MM.1S (cell line): Measurements from ENCODE around the gene GAS2L2.
A peak's percentile ranks its signal among the peaks of the same experiment; 100 is the strongest.

Experiments used
- DNase-seq: peaks from one replicate; pipeline ENCODE4 v3.0.0-alpha.2; 2015
- H2AFZ ChIP-seq: fragments of 300-600 bp; sonication (generic); 2 replicates; pipeline ENCODE4 v1.6.0; 2016; ENCODE audit warnings: antibody characterized with exemption, low read length
- H3F3A ChIP-seq: fragments of 300-600 bp; sonication (generic); 2 replicates; pipeline ENCODE4 v1.6.1; 2016; ENCODE audit warnings: mild to moderate bottlenecking, antibody characterized with exemption, low read length, moderate library complexity, mixed read lengths; ENCODE audit not compliant: insufficient read depth
- H3K27ac ChIP-seq: fragments of 300-600 bp; sonication (generic); 2 replicates; pipeline ENCODE4 v1.5.1; 2016; ENCODE audit warnings: mild to moderate bottlenecking, low read length
- H3K27me3 ChIP-seq: fragments of 300-600 bp; sonication (generic); replicated peaks from 2 replicates; pipeline ENCODE4 v1.6.0; 2016; ENCODE audit warnings: low read length; ENCODE audit not compliant: insufficient read depth
- H3K36me3 ChIP-seq: fragments of 300-600 bp; sonication (generic); replicated peaks from 2 replicates; pipeline ENCODE4 v1.6.1; 2016; ENCODE audit warnings: mild to moderate bottlenecking, low read length, mixed read lengths; ENCODE audit not compliant: insufficient read depth
- H3K4me1 ChIP-seq: fragments of 300-600 bp; sonication (generic); 2 replicates; pipeline ENCODE4 v1.6.1; 2016; ENCODE audit warnings: low read length, mixed read lengths
- H3K4me2 ChIP-seq: fragments of 300-600 bp; sonication (generic); 2 replicates; pipeline ENCODE4 v1.6.0; 2016; ENCODE audit warnings: low read depth, low read length
- H3K4me3 ChIP-seq: fragments of 300-600 bp; sonication (generic); 2 replicates; pipeline ENCODE4 v1.5.1; 2016; ENCODE audit warnings: low read length, mixed read lengths
- H3K79me2 ChIP-seq: fragments of 300-600 bp; sonication (generic); 2 replicates; pipeline ENCODE4 v1.6.1; 2016; ENCODE audit warnings: mixed run types, low read length, mixed read lengths
- H3K9ac ChIP-seq: fragments of 300-600 bp; sonication (generic); 2 replicates; pipeline ENCODE4 v1.6.1; 2016; ENCODE audit warnings: low read length, mixed read lengths
- H3K9me2 ChIP-seq: fragments of 300-600 bp; sonication (generic); replicated peaks from 2 replicates; pipeline ENCODE4 v1.6.1; 2016; ENCODE audit warnings: mild to moderate bottlenecking, low read length, mixed read lengths; ENCODE audit not compliant: insufficient read depth
- H3K9me3 ChIP-seq: fragments of 300-600 bp; sonication (generic); replicated peaks from 2 replicates; pipeline ENCODE4 v1.6.1; 2016; ENCODE audit warnings: mild to moderate bottlenecking, low read length, mixed read lengths; ENCODE audit not compliant: insufficient read depth
- H4K20me1 ChIP-seq: fragments of 300-600 bp; sonication (generic); 2 replicates; pipeline ENCODE4 v1.6.1; 2016; ENCODE audit warnings: mild to moderate bottlenecking, low read length, moderate library complexity, mixed read lengths; ENCODE audit not compliant: insufficient read depth
- EZH2 ChIP-seq: fragments of 300-600 bp; sonication (generic); optimal IDR thresholded peaks from 2 replicates; pipeline ENCODE3; 2017; ENCODE audit warnings: low read depth, mild to moderate bottlenecking, antibody characterized with exemption, low read length, mixed read lengths
- EZH2phosphoT487 ChIP-seq: fragments of 300-600 bp; sonication (generic); IDR thresholded peaks from 2 replicates; pipeline ENCODE4 v1.6.1; 2018; ENCODE audit warnings: antibody characterized with exemption, low read length
- TF ChIP-seq, protein P1 (sequence below): fragments of 300-600 bp; sonication (generic); IDR thresholded peaks from 2 replicates; pipeline ENCODE4 v1.5.1; 2016; ENCODE audit warnings: antibody characterized with exemption, low read length, mixed read lengths

The GAS2L2 gene

DNA sequence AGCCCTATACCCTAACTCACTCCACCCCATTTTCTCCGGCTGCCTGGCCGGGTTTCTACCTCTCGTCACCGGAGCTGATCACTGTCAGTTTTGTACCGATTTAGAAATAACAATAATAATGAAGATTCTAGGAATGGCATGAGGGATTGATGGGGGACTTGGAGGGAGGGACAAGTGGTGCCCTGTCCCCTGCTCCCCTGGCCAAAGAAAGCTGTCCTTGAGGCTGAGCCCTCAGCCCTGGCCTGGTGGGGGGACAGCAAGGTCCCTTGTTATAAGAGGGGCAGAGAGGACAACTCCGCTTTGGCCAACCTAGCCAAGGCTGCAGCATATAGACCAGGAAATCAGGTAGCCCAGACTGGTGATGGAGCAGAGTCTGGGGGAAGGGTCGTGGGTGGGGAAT, 10.5 kb downstream of the GAS2L2 start:
- no peaks in the 10 kb centered on the region for H3K9me3 ChIP-seq
- no peak overlapping the region for H3K4me3 ChIP-seq
- H3K27me3 ChIP-seq = peaks cover 33% of the 10 kb centered on the region
- no peak overlapping the region for H3K27ac ChIP-seq
- no peak overlapping the region for H3K9ac ChIP-seq
- TF ChIP-seq, protein P1, sequence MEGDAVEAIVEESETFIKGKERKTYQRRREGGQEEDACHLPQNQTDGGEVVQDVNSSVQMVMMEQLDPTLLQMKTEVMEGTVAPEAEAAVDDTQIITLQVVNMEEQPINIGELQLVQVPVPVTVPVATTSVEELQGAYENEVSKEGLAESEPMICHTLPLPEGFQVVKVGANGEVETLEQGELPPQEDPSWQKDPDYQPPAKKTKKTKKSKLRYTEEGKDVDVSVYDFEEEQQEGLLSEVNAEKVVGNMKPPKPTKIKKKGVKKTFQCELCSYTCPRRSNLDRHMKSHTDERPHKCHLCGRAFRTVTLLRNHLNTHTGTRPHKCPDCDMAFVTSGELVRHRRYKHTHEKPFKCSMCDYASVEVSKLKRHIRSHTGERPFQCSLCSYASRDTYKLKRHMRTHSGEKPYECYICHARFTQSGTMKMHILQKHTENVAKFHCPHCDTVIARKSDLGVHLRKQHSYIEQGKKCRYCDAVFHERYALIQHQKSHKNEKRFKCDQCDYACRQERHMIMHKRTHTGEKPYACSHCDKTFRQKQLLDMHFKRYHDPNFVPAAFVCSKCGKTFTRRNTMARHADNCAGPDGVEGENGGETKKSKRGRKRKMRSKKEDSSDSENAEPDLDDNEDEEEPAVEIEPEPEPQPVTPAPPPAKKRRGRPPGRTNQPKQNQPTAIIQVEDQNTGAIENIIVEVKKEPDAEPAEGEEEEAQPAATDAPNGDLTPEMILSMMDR = no peak
- TF ChIP-seq EZH2phosphoT487 (no peak), EZH2 (no peak)
- H2AFZ ChIP-seq = no peak overlapping the region
- no peaks in the 10 kb centered on the region for H3K79me2 ChIP-seq
- no peaks in the 10 kb centered on the region for H3K4me1 ChIP-seq
- no peaks in the 10 kb centered on the region for H4K20me1 ChIP-seq
- H3K36me3 ChIP-seq = no peaks in the 10 kb centered on the region
- H3K9me2 ChIP-seq = no peaks in the 10 kb centered on the region
- no peaks in the 10 kb centered on the region for H3F3A ChIP-seq
- DNase-seq = no peak
- H3K4me2 ChIP-seq = no peak overlapping the region

DNA sequence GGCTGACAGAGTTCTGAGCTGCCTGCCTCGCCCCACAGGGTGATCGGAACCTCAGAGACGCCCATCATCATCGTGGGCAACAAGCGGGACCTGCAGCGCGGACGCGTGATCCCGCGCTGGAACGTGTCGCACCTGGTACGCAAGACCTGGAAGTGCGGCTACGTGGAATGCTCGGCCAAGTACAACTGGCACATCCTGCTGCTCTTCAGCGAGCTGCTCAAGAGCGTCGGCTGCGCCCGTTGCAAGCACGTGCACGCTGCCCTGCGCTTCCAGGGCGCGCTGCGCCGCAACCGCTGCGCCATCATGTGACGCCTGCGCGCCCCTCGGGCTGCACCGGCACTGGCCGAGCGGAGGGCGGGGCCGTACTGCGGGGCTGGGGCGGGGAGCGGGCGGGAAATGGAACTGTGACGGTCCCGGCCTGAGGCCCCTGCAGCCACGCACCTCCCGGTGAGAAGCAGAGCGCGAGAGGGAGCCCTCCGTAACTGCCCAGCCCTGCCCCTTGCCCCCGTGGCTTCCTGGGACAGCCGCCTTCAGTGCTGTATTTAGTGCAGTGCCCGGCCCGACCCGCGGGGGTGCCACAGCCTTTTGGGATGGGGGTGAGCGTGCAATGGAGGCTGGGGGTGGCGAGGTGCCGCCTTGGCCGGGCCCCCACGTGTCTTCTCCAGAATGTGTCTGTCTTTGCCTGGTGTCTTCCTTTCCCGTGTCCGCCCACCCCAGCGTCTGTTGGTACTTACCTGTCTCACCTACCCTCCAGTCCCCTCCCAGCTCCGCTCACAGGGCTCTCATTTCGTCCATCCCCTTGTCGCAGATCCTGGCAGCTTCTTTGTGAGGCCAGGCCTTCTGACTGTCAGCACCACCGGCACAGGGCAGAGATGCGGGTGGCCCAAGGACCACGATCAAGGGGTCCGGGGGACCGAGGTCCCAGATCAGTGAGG, 11.8 kb downstream of the GAS2L2 start:
- Histone ChIP-seq H3K36me3 (no peaks in the 10 kb centered on the region), H3K9me3 (no peaks in the 10 kb centered on the region), H3K4me1 (no peaks in the 10 kb centered on the region), H3K79me2 (no peaks in the 10 kb centered on the region), H4K20me1 (no peaks in the 10 kb centered on the region), H3K27ac (no peak overlapping the region), H3K4me3 (no peak overlapping the region), H3K4me2 (peak overlapping the region; percentile 18; the same call in 1 of the 2 replicates), H3K27me3 (peaks cover 30% of the 10 kb centered on the region), H3F3A (no peaks in the 10 kb centered on the region), H2AFZ (no peak overlapping the region), H3K9ac (no peak overlapping the region), H3K9me2 (no peaks in the 10 kb centered on the region)
- TF ChIP-seq, protein P1 = no peak
- TF ChIP-seq EZH2 (no peak), EZH2phosphoT487 (no peak)
- DNase-seq = no peak

DNA sequence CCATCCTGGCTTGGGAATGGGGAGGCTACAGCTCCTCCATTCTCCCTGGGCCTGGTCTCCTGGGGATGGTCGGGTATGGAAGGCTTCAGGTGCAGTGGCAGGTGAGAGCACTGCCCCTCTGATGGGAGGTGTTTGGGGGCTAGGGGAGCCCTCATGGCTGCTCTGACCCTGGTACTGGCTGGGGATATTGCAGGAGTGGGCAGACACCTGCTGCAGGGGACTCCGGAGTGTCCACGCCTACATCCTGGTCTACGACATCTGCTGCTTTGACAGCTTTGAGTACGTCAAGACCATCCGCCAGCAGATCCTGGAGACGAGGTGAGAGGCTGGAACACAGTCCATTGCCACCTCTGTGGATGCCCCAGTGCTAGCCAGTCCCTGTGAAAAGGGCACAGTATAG, 12.8 kb downstream of the GAS2L2 start:
- no peak overlapping the region for H3K27ac ChIP-seq
- no peaks in the 10 kb centered on the region for H3F3A ChIP-seq
- H3K4me2 ChIP-seq = no peak overlapping the region
- no peak overlapping the region for H2AFZ ChIP-seq
- H3K9ac ChIP-seq = no peak overlapping the region
- H3K36me3 ChIP-seq = no peaks in the 10 kb centered on the region
- TF ChIP-seq EZH2phosphoT487 (no peak), EZH2 (no peak)
- TF ChIP-seq, protein P1 = no peak
- no peak overlapping the region for H3K4me3 ChIP-seq
- H3K79me2 ChIP-seq = no peaks in the 10 kb centered on the region
- H3K4me1 ChIP-seq = no peaks in the 10 kb centered on the region
- H3K27me3 ChIP-seq = peaks cover 30% of the 10 kb centered on the region
- no peaks in the 10 kb centered on the region for H3K9me3 ChIP-seq
- no peak for DNase-seq
- H3K9me2 ChIP-seq = no peaks in the 10 kb centered on the region
- no peaks in the 10 kb centered on the region for H4K20me1 ChIP-seq
